Right ventricle myocardium inferior (tissue), 1 donor: ENCODE measurements around the gene BMPR1A. TPM values are rescaled to one million over a fixed set of nuclear protein-coding genes. Genes with fewer than 3 reads are reported as not detected.
"Not testable (repeated sequence)": the region's sequence is repeated elsewhere in the genome, so short reads cannot be mapped to it uniquely, and the experiment has no call there.

Experiments
- ATAC-seq: fragments of 200-7000 bp; cut with Tn5 transposase; one replicate; pipeline ENCODE4 v1.9.1; 2020; ENCODE audit warnings: mild to moderate bottlenecking, moderate library complexity
- DNase-seq: peaks from one replicate; pipeline ENCODE4 v3.0.0; 2021; ENCODE audit errors: missing footprints
- intact Hi-C: fragments of 100-400 bp; cut with DNase I; formaldehyde crosslinking; loops from one replicate; pipeline ENCODE4 v1.11.0; 2022
- total RNA-seq: library from RNA; stranded (reverse); fragmentation: NEBNext Ultra II Directional; extraction: Animal tissue kit (Norgen Biotek cat#: 25700); gene quantifications from one replicate; pipeline ENCODE4 v1.2.1, GENCODE V29; 2021
- donor health status: DM: no; HTN: yes; CAD: no; lungs with severe emphysema.

Gene BMPR1A
- total RNA-seq, 1 donor from 2014 or later = 53.2 TPM

DNA sequence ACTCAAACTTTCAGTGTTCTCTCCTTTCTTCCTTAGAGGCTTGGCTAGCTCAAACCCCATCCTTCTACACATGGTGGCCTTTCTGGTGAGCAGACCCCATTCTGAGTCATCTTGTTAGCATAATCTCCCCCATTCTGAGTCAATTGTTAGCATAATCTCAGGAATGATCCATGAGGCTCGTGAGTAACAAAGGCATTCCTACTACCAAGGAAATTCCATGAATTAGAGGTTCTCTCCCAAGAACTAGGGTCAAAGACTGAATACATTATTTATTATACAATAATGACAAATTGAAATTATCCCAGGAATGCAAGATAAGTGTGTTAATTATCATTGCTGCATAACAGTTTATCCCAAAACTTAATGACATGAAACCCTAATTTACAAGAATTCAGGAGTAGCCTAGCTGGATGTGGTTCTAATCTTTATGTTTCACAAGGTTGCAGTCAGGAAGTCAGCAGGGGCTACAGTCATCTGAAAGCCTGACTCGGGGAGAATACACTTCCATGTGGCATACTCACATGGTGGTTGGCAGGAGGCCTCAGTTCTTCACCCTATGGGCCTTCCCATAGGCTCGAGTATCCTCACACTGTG lies 100.8 kb downstream of the BMPR1A start:
- ATAC-seq = no peak
- intact Hi-C loops = no loop called here
- DNase-seq = no peak

DNA sequence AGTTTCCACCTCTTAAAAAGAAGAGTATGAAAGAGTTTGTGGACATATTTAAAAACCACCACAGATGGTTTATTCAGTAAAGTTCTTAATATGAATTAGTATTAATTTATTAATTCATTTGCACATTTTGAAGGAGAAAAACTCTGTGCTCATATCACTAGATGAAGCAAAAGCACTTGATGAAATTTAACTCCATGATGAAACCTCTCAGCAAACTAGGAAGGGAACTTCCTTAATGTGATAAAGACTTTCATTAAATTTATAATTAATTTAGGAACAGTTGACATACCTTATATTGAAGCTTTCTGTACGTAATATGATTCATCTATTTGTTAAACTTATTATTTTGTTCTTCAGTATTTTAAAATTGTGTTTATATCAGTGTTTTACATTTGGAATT lies 101.6 kb downstream of the BMPR1A start:
- DNase-seq (no peak), ATAC-seq (no peak)
- intact Hi-C loops = no loop called here

DNA sequence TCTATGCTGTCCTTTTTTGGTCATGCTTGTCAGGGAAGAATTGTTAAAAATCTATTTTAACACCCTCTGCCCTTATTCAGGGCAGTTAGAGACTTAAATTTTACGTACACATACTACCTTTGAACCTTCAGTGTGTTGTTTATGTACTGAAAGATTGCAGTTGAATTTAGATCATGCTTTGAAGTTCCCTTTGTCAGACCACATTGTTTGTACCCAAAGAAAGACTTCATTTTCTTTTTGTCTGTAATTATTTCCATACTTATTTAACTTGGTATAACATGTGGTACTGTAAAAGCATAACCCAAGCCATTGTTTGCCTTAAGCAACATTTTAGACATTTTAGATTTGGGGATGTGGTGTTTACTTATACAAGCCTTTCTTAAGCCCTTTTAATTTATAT lies 104.9 kb downstream of the BMPR1A start:
- no peak for ATAC-seq

DNA sequence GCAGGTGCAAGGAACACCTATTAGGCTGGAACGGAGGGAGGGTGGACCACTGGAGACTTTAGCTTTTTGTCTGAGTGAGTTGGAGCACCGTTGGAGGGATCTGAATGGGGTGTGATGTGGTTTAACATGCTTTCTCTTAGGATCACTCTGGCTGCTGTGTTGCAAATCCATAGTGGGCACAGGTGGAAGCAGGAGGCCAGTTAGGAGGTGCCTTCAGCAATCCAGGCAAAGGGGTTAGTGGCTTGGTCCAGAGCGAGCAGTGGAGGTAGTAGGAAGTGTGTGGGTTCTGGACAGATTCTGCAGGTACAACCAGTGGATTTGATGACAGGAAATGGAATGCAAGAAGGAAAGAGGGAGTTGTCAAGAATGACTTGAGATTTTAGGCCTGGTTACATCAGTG lies 106.0 kb downstream of the BMPR1A start:
- intact Hi-C loops = no loop called here
- ATAC-seq (peak; percentile 27), DNase-seq (no peak)

More for the DNA sequence above, 104.9 kb downstream of the BMPR1A start:
- DNase-seq = no peak
- intact Hi-C loops = no loop called here

DNA sequence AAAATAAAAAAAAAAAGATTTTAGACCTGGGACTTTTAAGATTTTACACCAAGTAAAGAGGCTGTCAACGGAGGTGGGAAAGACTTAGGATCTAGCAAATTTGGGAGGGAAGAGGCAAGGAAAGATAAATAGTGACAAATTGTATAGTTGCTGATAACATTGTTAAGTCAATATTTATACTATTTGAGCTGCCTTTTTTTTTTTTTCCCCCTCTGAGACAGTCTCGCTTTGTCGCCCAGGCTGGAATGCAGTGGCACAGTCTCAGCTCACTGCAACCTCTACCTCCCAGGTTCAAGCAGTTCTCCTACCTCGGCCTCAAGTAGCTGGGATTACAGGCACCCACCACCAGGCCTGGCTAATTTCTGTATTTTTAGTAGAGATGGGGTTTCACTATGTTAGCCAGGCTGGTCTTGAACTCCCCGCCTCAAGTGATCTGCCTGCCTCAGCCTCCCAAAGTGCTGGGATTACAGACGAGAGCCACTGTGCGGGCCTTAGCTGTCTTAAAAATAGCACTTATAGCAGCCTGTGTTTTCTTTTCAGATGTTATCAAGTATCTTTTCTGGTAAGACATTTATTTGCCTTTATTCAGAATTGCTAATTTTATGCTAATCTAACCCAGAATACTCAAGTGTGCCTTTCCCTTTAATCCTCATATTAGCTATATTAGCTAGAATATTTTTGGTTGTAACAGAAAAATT lies 106.5 kb downstream of the BMPR1A start:
- no peak for ATAC-seq
- DNase-seq = no peak
- intact Hi-C loops = no loop called here

DNA sequence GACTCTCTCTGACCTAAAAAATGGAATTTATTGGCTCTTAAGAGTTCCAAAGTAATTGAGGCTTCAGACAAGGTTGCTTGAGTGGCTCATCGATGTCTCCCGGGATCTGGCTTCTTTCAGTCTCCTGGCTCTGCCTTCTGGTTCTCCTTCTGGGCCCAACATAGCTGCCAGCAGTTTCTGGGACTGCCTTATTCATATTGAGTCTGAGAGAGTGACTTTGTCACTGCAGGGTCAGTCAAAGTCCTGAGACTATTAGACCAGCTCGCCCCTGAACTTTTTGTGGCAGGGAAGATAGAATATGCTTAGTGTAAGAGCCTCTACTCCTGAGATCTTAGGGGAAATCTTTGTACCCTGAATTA lies 107.0 kb downstream of the BMPR1A start:
- intact Hi-C loops = no loop called here
- DNase-seq = no peak
- peak; percentile 49 for ATAC-seq

DNA sequence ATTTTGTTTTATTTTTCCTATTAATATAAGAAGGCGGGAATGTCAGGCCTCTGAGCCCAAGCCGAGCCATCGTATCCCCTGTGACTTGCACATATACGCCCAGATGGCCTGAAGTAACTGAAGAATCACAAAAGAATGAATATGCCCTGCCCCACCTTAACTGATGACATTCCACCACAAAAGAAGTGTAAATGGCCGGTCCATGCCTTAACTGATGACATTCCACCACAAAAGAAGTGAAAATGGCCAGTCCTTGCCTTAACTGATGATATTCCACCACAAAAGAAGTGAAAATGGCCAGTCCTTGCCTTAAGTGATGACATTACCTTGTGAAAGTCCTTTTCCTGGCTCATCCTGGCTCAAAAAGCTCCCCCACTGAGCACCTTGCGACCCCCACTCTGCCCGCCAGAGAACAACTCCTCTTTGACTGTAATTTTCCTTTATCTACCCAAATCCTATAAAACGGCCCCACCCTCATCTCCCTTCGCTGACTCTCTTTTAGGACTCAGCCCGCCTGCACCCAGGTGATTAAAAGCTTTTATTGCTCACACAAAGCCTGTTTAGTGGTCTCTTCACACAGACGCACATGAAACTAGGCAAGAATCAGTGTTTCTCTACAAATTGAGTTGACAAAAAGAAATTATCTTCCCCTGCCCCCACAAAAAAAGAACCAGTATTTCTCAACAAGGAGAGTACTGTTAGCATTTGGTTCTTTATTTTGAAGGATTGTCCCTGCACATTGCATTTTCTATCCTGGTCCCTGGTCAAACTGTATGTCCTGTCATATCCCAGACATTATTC lies 108.8 kb downstream of the BMPR1A start:
- ATAC-seq, intact Hi-C loops, DNase-seq: not testable (repeated sequence)

DNA sequence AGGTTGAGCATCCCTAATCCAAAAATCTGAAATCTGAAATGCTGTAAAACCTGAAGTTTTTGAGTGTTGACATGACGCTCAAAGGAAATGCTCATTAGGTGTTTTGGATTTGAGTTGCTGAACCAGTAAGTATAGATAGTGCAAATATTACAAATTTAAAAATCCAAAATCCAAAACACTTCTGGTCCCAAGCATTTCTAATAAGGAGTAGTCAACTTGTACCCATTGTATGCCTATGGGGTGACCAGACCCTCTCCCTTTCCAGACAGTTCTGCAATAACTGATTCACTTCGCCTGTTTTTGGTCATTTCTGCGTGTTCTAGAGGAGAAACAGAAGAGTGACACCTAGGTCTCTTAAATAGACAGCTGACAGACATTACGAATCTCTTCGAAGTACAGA lies 110.7 kb downstream of the BMPR1A start:
- DNase-seq (no peak), ATAC-seq (no peak)
- intact Hi-C loops = no loop called here

DNA sequence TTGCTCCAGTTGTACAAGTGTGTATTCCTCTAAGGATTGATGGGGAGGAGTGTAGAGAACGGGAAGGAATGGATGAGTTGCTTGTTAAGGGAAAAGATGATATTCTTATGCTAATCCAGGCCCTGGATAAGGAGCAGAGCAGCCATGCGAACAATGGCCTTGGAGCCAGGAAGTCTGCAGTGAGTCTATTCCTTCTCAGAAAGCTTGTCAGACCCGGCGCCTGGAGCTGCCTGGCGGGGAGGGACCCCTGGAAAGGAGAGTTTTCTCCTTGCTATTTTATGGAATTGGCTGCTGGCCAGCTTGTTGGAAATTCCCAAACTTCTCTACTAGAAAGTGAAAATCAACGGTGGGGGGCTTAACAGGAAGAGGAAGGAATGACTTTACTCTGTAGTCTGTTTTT lies 111.9 kb downstream of the BMPR1A start:
- ATAC-seq = no peak
- intact Hi-C loops = no loop called here
- no peak for DNase-seq

DNA sequence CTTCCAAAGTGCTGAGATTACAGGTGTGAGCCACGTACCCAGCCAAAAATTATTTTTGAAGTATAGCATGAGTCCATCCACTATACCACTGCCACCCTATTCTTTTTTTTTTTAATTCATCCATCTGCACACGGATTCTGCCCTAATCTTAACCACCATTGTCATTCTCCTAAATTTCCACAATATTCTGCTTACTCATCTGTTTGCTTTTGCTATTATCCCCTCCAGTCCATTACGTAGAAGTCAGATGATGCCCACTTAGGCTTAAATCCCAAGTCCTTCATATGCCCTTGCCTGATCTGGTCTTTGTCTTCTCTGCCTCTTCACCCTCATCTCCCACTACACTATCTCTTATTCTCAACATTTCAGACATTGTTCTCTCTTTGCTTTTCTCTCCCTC lies 114.3 kb downstream of the BMPR1A start:
- intact Hi-C loops = no loop called here
- no peak for ATAC-seq
- DNase-seq = no peak

DNA sequence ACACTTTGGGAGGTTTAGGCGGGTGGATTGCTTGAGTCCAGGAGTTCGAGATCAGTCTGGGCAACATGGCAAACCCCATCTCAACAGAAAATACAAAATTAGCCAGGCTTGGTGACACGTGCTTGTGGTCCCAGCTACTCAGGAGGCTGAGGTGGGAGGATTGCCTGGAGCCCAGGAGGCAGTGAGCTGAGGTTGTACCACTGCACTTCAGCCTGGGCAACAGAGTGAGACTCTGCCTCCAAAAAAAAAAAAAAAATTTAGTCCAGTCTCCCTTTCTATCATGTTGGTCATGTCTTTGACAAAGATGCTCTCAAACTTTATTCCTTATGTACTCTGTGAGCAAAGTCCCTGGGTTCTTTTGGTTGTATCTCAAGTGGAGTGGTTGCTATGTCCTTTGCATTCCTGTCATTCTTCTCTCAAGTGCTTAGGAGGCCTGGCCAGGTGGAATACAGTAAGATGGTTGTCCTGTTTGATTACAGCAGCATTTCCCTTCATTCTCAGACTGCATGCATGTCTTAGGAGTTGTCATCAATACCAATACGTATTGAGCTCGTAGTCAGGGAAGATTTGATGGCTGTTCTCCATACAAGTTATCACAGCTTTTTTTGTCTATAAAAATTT lies 115.3 kb downstream of the BMPR1A start:
- intact Hi-C loops = no loop called here
- ATAC-seq (peak; percentile 55), DNase-seq (no peak)

DNA sequence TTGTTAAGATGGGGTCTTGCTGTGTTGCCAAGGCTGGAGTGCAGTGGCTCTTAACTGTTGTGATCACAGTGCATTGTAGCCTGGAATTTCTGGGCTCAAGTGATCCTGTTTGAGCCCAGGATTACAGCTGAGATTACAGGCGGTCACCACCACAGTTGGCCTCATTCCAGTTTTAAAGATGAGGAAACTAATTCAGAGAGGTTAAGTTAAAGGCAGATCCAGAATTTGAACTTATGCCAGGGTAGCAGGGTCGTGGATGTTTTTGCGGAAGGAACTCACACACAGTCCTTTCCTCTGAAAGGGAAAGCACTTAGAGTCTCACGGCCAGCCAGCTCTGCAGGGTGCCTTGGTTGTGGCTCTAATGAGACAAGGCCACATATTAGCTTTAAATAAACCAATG lies 116.3 kb downstream of the BMPR1A start:
- intact Hi-C loops = no loop called here
- peak; percentile 45 for ATAC-seq
- no peak for DNase-seq

DNA sequence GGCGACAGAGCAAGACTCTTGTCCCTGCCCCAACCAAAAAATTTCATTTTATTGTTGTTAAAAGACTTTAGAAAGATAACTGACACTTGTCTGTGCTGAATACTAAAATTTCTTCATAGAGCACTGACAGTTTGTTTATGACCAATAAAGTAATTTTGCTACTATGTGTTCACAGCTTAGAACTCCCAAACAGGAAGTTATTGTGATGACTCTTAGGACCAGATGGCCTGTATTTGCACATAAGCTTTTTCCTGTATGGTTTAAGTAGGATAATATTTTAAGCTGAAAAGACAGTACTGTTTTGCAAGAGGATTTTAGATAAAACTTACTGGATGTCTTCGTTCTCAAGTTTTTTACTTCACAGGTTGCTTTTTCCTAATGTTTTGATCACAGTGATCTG lies 120.3 kb downstream of the BMPR1A start:
- intact Hi-C loops = no loop called here
- no peak for ATAC-seq
- DNase-seq = no peak

DNA sequence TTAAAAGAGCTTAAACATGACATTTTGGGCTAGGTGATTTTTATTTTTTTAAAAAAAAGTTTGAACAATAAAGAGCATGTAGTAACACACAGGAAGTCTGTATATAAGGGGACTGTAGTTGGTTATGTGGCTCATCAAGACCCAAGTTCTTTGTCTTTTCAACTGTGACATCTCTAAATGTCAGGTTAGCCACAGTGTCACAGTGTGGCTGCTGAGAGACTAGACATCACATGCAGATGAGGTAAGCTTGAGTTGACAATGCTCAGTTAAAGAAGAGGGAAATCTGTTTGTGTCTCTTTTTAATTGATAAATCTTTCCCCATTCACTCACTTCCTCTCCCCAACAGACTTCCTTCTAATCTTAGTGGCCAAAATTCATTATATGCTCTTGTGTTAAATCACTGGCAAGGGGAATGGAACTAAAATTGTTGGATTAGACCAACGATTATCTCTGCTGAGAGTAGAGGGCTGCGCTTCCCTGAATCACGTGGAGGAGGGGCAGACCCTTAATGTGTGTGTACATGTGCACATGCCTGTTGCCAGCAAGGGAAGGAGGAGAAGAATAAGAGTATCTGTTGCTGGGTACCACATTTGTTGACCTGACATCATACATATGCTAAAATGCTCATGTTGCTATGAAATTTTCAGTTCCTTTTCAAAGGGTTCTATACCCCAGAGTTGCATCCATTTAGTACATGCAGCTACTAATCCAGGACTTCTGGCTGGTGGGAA lies 122.7 kb downstream of the BMPR1A start:
- DNase-seq (no peak), ATAC-seq (no peak)
- intact Hi-C loops = no loop called here

DNA sequence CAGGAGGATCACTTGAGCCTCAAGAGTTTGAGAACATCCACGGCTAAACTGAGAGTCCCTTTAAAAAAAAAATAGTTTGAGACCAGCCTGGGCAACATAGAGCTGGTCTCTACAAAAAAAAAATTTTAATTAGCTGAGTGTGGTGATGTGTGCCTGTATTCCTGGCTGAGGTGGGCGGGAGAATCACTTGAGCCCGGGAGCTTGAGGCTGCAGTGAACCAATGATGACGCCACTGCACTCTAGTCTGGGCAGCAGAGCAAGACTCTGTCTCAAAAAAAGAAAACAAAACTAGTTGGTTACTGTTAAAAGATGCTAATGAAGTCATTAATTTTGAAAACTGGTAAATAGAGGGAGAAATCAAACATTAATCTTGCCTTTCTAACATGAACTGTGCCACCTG lies 124.6 kb downstream of the BMPR1A start:
- intact Hi-C loops = no loop called here
- DNase-seq = no peak
- ATAC-seq = no peak

DNA sequence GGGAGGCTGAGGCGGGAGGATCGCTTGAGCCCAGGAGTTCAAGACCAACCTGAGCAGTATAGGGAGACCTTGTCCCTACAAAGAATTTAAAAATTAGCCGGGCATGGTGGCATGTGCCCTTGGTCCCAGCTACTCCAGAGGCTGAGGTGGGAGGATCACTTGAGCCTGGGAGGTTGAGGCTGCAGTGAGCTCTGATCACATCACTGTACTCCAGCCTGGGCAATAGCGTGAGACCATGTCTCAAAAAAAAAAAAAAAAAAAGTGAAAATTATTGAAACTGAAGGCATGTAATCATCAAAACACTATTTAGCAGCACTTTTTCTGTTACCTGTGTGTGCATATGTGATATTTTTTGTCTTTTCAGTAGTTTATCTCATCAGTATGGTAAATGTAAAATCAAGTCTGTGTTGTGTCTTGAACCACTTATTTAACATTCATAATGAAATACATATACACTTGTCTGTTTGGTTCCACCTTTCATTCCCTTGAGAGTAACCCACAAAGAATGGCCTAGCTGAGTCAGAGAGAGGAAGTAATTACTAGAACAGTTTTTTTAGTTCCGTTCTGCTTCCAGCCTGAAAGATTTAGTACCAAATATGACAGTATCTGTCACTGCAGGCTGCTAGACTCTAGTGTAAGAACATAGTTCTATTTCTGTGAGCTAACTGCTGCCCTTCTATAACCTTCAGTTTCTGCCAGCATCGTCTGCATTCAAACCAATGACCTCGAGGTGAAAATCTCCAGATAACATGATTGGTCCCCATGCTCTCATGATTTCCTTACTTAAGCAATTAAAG lies 132.4 kb downstream of the BMPR1A start:
- intact Hi-C loops = loop anchor here (5.0 kb wide), 1 partner anchor 131 kb away; the partner anchor contains the start of gene BMPR1A
- DNase-seq = no peak
- peak; percentile 76 for ATAC-seq

DNA sequence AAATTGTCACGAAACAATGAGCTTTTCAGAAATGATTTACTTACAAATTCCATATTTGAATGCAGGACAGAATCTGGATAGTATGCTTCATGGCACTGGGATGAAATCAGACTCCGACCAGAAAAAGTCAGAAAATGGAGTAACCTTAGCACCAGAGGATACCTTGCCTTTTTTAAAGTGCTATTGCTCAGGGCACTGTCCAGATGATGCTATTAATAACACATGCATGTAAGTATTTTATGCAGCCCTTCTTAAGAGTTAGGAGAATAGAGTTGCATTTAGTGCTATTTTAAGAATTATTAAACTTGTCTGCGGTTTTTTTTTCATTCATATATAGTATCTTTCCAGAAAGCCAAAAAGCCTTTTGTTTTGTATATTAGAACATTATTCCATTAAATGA lies 133.6 kb downstream of the BMPR1A start:
- DNase-seq (no peak), ATAC-seq (peak; percentile 51)
- intact Hi-C loops = loop anchor here (5.0 kb wide), 1 partner anchor 133 kb away; the partner anchor contains the start of gene BMPR1A

DNA sequence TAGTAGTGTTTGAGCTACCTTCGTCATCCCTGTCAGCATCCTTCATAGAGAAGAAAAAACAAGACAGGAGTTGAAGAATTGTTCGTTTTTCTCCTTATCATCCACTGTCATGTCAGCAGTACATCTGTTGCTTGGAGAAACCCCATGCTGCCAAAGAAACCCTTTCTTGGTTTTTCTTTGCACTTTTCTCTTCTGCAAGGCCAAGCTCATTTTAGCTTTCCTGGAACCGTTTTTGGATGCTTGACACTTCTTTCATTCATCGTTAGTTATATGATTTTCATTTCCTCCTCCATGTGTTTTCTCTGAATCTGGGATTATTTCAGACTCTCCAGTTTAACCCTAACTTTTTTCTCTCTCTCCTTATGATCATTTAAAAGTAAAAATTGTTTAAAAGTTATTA lies 142.1 kb downstream of the BMPR1A start:
- intact Hi-C loops = loop anchor here (5.0 kb wide), 1 partner anchor 171 kb away; no protein-coding TSS in a partner anchor
- no peak for ATAC-seq
- DNase-seq = no peak
